Pulmonary artery endothelial cell (primary cell): ENCODE measurements around the gene GAS2L1. TPM values are rescaled to one million over a fixed set of nuclear protein-coding genes. Genes with fewer than 3 reads are reported as not detected.

ENCODE experiments used
- DNase-seq: peaks from one replicate; pipeline ENCODE4 v3.0.0-alpha.2; 2011; ENCODE audit warnings: low read depth, low spot score
- total RNA-seq: library from RNA; depleted of rRNA; stranded (reverse); fragments of >200 nt; gene quantifications from 2 replicates; pipeline ENCODE4 v1.2.3, GENCODE V29; 2014

The GAS2L1 gene
- total RNA-seq, 1 donor from 2014 or later, result 16.5 TPM

DNA sequence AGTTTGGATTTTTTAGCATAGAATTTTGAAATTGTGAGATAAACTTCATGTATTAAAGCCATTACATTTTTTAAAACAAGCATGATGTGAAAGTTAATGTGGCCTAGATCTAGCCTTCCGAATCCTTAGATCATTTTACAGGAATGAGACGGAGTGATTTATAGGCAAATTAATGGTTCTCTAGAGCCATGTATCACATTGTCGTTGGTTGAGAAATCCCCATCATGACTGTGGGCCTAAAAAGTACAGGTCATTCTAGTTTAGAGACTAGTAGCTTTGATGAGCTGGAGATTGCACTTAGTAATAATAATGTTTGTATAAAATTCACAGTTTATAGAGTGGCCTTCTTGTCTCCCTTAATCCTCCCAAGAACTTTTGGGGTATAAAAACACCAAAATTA is 31.3 kb upstream of the GAS2L1 start:
- DNase-seq, result no peak

DNA sequence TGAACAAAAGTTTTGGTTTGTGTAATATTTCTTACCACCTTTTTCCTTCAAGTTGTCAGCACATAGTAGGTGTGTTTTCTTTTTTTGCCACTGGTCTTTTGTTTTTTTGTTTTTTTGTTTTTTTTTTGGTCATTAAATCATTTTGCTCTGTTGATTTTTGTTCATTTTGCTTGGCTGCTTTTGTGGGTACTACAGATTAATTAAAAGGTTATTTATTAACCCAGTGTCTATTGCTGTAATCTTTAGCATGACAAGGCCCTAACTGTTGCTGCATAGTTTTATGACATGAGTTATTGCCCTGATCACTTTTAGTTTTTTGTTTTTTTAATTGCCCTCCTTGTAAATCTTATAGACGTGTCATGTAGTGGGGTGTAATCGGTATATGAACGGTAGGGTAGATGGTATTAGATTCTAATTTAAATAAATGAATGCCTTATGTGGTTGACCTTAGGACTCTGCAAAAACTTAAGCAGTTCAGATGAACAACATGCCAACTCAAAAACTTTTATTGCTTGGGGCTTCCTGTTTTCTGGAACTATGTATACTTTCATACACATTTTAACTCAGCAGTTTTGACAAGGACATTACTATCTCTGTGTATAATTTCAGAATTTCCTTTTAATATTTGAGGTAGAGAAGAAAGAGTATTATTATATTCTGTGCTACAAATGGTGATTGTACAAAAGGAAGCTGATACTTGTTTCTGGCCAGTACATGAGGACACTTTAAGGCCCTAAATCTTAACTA is 30.5 kb upstream of the GAS2L1 start:
- no peak for DNase-seq

DNA sequence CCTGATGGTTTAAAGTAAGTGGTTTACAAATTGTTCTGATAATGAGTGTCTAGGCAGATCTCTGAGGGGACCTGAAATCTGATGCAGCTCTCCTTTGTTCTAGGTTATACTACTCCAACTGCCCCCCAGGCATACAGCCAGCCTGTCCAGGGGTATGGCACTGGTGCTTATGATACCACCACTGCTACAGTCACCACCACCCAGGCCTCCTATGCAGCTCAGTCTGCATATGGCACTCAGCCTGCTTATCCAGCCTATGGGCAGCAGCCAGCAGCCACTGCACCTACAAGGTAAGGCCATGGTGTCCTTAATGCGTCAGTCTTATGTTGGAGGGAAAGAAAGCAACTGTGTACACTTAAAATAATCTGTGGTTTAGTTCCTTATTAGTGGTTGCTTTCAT is 28.5 kb upstream of the GAS2L1 start:
- no peak for DNase-seq

DNA sequence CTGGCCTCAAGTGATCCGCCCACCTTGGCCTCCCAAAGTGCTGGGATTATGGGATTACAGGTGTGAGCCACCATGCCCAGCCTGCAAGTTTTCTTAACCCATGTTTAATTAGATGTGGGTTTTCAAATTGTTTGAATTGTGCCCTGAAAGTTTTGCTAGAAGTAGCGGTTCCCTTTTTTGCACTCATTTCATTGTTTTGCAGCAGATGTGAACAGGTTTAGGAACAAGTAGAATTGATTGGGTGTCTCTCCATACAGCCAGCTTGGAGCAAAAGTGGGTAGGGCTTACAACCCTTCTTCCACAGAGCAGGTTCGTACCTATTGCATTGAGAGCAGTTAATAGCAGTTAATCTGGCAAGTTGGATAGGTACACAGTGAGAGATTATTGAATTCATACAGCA is 22.3 kb upstream of the GAS2L1 start:
- DNase-seq, result no peak

DNA sequence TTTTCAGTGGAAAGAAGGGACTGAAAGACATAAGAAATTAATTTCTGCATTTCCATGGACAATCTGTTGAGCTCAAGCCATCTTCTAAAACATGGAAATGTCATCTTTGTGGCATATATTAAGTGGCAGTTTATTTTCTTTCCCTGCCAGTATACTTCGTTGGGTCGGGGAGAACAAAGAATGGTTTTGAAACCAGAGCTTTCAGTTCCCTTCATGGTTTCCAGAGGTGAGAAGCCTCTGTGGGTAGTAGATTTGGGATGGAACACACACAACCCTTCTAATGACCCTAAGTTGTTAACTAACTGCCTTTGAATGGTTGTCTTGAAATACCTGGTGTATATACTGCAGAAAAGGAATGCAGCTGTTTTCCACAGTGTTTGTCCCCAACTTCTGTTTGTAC is 17.6 kb upstream of the GAS2L1 start:
- DNase-seq, result no peak

DNA sequence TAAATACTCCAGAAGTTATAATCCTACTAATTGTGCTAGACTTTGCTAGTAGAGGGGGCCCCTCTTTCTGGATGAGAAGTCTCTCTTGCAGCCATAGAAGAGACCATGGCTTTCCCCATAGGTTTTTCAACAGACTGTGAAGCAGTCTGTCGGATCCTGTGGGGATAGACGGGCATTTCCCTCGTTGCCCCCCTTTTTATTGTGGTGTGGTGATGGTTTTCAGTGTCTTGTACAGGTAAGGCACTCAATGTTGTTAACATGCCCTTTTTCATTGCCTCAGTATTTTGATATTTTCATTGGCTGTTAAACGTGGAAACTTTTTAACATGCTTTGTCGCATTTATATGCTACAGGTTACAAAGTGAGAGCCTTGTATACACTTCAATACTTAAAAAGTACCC is 16.4 kb upstream of the GAS2L1 start:
- no peak for DNase-seq

DNA sequence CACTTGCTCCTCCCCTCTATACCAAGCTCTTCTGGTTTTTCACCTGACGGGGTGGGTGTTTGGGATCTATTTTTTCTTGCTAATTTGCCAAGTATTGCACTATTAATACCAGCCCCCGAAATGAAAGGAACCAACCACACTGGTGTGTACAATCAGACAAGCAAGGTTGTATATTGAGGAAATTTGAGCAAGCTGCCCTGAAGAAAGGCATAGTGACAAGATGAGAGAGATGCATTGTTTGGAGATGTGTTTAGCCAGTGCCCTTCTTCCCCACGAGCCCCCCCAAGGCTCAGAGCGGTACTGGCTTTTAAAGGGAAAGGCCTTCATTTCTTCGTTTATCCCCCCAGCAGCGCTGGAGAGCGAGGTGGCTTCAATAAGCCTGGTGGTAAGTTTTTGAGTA is 15.2 kb upstream of the GAS2L1 start:
- no peak for DNase-seq

DNA sequence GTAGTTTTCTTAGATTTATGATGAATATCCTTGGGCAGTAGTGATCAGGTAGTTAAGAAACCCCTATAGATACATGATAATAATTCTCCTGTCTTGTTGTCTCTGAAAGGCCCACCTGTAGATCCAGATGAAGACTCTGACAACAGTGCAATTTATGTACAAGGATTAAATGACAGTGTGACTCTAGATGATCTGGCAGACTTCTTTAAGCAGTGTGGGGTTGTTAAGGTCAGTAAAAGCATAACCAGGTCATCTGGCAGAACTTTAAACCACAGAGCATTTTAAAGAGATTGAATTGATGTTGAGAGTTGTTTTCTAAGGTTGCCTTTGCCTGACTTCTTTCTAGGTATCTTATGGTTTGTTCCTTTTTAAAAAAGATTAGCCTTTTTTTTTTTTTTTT is 14.1 kb upstream of the GAS2L1 start:
- no peak for DNase-seq

DNA sequence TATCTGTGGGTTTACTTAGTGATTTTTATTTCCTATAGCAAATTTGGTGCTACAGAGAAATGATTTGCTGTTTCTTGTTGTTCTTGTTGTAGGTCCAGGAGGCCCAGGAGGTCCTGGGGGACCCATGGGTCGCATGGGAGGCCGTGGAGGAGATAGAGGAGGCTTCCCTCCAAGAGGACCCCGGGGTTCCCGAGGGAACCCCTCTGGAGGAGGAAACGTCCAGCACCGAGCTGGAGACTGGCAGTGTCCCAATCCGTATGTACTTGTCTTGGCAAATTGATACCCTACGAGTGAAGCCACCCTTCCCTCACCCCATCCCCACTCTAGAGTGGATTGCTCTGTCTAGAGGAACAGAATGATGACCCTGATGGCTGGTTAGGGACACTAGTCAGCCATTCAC is 7.8 kb upstream of the GAS2L1 start:
- DNase-seq, result no peak

DNA sequence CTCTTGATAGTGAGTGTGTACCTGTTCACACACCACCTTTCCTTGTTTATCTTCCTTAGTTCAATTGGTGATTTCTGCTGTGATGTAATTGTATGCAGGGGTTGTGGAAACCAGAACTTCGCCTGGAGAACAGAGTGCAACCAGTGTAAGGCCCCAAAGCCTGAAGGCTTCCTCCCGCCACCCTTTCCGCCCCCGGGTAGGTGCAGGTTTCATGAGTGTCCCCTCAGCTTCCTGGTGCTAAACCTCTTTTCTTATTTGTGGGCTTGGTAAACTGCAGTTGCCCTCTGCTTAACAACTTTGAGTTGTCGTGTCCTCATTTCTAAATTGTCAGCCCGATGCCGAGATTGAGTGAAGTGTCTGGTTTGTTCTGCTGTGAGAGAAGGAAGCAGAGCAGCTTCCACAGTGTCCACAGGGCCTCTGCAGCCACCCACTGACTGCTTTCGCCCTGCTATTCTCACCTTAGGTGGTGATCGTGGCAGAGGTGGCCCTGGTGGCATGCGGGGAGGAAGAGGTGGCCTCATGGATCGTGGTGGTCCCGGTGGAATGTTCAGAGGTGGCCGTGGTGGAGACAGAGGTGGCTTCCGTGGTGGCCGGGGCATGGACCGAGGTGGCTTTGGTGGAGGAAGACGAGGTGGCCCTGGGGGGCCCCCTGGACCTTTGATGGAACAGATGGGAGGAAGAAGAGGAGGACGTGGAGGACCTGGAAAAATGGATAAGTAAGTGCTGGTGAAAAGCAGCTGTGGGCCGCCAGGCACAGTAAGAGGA is 7.1 kb upstream of the GAS2L1 start:
- DNase-seq, result no peak

DNA sequence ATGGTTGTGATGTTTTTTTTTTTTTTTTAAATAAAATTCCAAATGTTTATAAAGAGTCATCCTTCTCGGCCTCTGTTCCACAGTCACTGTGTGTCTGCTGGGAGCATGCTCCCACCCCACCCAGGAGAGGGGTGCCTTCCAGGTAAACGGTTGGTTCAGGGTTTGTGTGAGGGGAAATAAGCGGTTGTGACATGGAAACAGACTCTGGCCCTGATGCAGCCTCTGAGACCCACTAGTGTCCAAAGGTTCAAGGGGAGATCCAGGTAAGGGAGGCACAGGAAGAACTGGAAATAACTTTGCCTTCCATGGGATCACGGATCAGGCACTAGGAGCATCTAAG is 6.0 kb upstream of the GAS2L1 start:
- no peak for DNase-seq

DNA sequence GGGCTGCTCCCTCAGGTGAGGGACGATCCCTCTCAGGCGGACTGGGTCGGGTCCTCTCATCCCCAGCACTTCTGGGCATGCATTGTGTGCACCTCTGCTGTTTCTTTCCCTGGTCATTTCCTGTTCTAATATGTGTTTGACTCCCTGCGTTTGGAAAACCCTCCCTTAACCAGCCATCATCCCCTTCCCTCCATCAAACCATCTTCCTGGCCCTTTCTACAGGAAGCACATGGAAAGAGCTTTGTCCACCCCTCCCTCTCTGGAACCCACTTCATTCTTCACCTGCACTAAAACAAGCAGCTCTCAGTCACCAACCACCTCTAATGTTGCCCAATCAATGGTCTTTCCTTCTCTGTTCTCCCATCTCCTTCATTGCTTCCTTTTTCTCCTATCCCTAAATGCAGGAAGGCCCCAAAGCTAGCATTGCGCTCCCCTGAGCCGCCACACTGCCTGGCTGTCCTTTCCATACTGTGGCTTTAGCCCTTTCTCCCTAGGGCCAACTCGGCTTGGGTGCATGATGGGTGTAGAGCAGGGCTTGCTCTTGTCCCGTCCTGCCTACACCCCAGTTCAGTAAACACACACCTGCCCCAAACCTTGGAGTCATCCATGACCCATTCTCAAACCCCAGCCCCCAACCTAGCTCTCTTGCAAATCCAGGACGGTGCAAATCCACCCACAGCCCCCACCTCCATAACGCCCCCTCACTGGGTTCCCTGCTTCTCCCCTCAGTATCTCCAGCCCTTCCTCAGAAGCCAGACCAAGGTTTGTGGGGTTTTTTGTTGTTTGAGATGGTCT is 5.4 kb upstream of the GAS2L1 start:
- DNase-seq, result no peak

DNA sequence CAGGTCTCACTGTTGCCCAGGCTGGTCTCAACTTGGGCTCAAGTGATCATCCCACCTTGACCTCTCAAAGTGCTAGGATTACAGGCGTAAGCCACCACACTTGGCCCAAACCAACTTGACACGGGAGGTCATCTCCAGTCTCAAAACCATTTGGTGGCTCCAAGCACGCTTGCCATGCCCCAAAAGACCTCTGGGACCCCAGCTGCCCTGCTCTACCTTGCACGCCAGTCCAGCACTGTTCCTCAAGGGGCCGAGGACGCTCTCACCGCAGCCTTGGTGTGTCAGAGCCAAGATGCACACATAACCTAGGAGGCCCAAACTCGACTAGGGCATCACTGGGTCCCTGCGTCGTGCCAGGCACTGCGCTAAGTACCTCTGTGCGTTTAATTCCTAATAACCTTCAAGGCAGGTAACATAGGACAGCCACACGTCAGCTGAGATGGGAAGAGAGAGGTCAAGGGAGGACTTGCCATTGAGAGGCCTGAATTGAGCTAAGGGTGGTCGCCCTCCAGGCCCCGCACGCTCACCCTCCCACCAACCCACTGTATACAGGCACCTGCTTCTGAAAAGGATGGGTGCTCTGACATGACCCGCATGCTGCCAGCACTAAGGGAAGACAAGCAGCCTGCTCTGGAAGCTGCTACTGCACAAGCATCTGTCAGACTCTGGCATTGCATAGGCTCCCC is 4.6 kb upstream of the GAS2L1 start:
- no peak for DNase-seq

DNA sequence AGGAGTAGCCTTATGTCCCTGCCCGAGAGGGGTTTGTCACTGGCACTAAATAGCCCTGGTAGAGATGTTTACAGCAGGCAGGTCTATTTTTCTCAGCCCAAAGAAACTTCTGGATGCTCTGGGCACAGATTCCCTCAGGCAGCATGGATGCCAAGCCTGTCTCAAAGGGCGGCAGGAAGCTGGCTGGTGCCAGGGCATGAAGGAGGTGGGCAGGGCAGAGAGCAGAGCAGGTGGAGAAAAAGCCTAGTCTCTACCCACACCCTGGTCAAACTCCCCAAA is 4.1 kb upstream of the GAS2L1 start:
- no peak for DNase-seq

DNA sequence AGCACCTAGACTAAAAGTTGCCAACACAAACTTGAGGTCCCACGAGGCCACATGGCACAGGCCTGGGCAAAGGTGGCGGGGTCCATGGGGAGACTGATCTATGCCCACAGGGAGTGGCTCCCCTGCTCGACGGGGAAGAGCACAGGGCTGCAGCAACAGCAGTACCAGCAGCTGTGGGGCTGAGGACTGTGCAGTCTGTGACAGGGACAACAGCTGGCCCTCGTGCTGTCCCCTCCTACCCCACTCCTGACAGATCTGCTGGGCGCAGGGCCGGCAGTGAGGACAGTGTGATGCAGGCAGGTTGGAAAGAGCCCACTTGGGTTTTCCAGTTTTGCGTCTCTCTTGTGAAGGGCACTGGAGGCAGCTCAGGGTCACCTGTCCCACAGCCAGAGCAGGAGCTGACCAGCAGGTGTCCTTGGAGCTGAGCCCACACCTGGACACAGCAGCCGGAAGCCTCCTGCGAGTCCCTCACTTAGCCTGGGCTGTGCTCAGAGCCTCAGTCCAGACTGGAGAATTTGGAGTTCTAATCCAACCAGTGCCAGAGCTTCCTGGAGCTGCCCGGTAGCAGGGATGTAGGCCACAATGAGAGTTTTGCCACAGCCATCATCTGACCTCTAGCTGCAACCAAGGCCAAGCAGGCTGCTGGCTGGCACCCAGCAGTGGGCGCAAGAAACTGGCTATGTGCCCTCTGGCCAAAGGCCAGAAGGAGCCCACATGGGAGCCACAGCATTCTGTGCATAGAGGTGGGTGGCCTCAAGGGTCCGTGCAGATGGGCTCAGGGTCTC is 3.6 kb upstream of the GAS2L1 start:
- DNase-seq, result no peak

DNA sequence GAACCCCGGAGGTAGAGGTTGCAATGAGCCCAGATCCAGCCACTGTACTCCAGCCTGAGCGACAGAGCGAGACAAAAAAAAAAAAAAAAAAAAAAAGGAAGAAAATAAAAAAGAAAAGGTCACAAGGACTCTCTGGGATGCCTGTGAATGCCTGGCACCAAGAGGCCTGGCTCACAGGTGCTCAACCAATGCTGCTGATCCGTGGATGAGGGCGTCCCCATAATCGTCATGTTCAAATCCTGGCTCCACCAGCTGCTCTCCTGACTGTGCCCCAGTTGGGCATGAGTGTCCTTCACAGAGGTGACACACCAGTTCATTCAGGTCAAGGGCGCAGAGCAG is 645 bp upstream of the GAS2L1 start:
- DNase-seq, result no peak

DNA sequence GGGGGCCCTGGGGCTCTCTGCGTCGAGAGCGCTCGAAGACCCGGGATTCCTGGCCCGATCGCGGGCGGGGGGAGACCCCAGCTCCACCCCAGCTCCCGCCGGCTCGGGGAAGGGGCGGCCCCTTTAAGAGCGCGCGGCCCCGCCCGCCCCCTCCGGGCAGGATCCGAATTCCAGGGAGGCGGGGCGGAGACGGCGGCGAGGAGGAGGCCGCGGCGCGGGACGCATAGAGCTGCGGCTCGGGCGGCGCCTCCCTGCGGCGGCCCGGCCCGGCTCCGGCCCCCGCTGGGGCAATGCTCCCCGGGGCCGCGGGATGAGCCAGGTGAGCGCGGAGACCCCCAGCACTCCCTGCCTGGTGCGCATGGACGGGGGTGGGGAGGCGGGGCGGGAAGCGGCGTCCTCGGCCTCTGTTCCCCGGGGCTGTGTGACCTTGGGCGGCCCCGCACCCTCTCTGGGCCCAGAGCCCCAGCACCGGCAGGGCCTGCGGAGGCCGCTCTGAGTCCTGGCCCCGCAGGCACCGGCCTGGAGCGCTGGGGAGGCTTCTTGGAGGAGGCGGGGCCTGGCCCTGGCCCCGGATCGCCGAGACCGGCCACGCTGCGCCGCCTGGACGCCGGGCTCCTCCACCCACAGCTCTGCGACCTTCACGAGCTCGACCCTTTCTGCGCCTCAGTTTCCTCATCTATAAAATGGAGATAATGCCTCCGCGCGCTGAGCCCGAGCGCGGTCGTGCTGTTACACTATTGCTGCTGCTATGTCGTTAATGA is 565 bp downstream of the GAS2L1 start:
- no peak for DNase-seq

DNA sequence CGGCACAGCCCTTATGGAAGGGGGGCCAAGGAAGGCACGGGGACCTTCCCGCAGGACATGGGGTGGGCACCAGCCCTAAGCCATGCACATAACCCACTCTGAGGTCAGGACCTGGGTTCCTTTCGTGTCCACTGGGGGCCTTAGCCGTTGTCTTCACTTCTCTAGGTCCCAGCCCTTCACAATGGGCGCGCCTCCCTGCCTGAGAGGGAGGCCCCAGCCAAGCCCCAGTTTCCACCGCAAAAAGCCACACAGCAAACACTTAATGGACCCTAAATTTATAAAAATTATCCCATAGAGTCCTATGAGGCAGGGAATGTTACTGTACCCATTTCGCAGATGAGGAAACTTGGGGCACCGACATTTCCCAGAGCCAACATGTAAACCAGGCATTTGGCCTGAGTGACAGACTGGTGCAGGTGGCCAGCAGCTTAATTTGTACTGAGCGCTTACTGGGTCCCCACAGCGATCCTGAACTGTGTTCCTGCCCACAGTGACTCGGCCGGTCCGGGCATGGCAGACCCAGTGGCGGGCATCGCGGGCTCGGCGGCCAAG is 1.2 kb downstream of the GAS2L1 start:
- DNase-seq, result no peak

DNA sequence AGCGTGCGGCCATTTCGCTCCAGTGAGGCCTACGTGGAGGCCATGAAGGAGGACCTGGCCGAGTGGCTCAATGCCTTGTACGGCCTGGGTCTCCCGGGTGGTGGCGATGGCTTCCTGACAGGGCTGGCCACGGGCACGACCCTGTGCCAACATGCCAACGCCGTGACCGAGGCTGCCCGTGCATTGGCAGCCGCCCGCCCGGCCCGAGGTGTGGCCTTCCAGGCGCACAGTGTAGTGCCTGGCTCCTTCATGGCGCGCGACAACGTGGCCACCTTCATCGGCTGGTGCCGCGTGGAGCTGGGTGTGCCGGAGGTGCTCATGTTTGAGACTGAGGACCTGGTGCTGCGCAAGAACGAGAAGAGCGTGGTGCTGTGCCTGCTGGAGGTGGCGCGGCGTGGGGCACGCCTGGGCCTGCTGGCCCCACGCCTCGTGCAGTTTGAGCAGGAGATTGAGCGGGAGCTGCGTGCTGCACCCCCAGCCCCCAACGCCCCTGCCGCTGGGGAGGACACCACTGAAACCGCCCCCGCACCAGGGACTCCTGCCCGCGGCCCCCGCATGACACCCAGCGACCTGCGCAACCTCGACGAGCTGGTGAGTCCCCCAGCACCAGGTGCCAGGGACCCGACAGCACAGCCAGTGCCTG is 1.8 kb downstream of the GAS2L1 start:
- no peak for DNase-seq

DNA sequence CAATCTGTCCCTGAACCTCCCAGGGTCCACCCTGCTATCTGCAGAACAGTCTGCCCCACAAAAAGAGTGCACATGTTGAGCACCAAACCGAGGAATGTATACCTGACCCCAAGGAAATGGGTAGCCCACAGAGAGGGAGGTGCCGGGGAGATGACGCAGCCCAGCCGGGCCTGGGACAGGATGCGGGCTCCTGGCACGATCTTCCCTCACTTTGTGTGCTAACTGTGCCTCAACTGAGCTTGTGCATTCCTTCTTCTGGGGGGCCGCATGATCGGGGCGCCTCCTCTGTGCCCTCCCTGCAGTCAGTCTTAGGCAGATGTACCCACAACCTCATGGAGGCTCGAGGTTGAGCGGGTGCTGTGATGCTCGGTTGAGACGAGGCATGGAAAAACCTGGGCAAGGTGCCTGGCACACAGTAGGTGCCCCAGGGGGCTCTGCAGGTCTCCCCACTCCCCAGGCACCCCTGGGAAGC is 2.4 kb downstream of the GAS2L1 start:
- DNase-seq, result no peak
